ENCODE results near the gene KTN1. TPM values are rescaled to one million over a fixed set of nuclear protein-coding genes. Genes with fewer than 3 reads are reported as not detected.

The KTN1 gene
- total RNA-seq, 2 donors from 2014 or later, result 149 to 264 TPM

- H3K9ac ChIP-seq (ENCODE audit: low read depth in 2 of 2, low read length in 2 of 2), result no peak overlapping the region
- no peaks in the 10 kb centered on the region for H3K9me3 ChIP-seq
- DNase-seq, result no peak
- H3K27me3 ChIP-seq, result no peaks in the 10 kb centered on the region
- no peaks in the 10 kb centered on the region for H3K4me1 ChIP-seq
- no peak overlapping the region for H3K27ac ChIP-seq
- H3K36me3 ChIP-seq, result peaks cover 10% of the 10 kb centered on the region
- TF ChIP-seq, protein P1, sequence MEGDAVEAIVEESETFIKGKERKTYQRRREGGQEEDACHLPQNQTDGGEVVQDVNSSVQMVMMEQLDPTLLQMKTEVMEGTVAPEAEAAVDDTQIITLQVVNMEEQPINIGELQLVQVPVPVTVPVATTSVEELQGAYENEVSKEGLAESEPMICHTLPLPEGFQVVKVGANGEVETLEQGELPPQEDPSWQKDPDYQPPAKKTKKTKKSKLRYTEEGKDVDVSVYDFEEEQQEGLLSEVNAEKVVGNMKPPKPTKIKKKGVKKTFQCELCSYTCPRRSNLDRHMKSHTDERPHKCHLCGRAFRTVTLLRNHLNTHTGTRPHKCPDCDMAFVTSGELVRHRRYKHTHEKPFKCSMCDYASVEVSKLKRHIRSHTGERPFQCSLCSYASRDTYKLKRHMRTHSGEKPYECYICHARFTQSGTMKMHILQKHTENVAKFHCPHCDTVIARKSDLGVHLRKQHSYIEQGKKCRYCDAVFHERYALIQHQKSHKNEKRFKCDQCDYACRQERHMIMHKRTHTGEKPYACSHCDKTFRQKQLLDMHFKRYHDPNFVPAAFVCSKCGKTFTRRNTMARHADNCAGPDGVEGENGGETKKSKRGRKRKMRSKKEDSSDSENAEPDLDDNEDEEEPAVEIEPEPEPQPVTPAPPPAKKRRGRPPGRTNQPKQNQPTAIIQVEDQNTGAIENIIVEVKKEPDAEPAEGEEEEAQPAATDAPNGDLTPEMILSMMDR (IDR thresholded peaks at IDR 0.05), result no peak
- intact Hi-C loops (cut with DNase I), result no loop called here
- no peak overlapping the region for H3K4me3 ChIP-seq
Measured at GRCh38 chr14:55625481-55625880, 45.5 kb downstream of the KTN1 start.

DNA sequence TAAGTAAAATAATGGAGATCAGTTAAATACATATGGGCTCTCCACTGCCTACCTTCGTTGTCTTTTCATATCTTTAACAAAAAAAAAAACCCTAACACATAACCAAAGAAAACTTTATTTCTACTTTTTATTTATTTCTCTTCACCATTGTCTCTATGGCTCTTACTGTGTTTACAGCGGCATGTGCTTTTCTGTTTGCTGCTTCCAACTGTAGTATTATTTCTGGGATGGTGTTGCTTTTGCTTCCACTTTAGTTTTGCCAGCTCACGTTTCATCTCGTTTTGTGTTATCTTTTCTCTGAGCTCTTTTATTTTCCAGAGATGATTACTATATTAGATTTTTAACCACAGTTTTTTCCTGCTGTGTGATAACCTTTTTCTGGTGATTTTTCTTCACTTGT, 46.1 kb downstream of the KTN1 start:
- H3K36me3 ChIP-seq, result peaks cover 8% of the 10 kb centered on the region
- TF ChIP-seq, protein P1 (IDR thresholded peaks at IDR 0.05), result no peak

DNA sequence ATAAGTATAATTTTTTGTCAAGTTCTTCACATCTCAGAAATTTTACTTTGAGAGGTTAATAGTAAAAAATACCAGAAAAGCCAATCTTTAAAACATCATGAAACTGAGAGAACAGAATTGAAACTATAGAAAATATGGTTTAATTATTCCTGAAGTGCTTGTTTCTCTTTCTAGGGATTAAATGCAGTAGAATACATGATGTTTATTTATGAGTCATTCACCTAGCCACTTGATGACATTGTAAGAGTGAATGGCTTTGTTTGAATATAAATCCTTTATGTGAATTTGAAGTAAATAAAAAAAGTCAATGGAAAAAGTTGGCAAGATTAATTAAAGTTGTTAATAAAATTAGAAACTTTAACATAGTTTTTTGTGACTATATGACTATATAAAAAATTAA, 48.4 kb downstream of the KTN1 start:
- H3K27ac ChIP-seq, result no peak overlapping the region
- peaks cover 8% of the 10 kb centered on the region for H3K36me3 ChIP-seq
- DNase-seq, result no peak
- H3K9me3 ChIP-seq, result no peaks in the 10 kb centered on the region
- intact Hi-C loops (cut with DNase I), result no loop called here
- H3K4me1 ChIP-seq, result no peaks in the 10 kb centered on the region
- no peak overlapping the region for H3K4me3 ChIP-seq
- no peak overlapping the region for H3K9ac ChIP-seq (ENCODE audit: low read depth in 2 of 2, low read length in 2 of 2)
- H3K27me3 ChIP-seq, result no peaks in the 10 kb centered on the region
- TF ChIP-seq, protein P1 (IDR thresholded peaks at IDR 0.05), result no peak

More for the DNA sequence above, 46.1 kb downstream of the KTN1 start:
- Histone ChIP-seq H3K4me1 (no peaks in the 10 kb centered on the region), H3K27ac (no peak overlapping the region), H3K9me3 (no peaks in the 10 kb centered on the region), H3K27me3 (no peaks in the 10 kb centered on the region), H3K4me3 (no peak overlapping the region), H3K9ac (ENCODE audit: low read depth in 2 of 2, low read length in 2 of 2) (no peak overlapping the region)
- intact Hi-C loops (cut with DNase I), result no loop called here
- no peak for DNase-seq

DNA sequence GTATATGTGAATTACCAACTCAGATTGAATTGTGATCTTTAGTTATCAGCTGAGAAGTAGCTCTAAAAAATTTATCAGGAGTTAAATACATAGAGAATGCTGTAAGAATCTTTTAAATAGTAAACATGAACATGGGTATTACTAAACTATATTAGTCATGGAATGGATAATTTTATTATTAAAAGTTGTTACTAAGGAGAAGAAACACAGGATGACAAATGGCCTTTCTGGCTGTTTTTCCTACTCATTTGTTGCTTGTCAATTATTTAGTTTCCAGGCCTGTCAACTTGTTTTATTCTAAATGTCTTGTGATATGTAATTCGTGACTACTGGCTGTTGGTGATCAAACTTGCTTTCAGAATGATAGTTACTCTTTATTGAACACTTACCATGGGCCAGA, 58.7 kb downstream of the KTN1 start:
- H3K9me3 ChIP-seq, result no peaks in the 10 kb centered on the region
- no peak overlapping the region for H3K27ac ChIP-seq
- no peak overlapping the region for H3K4me3 ChIP-seq
- H3K27me3 ChIP-seq, result no peaks in the 10 kb centered on the region
- TF ChIP-seq, protein P1 (IDR thresholded peaks at IDR 0.05), result no peak
- peaks cover 8% of the 10 kb centered on the region for H3K36me3 ChIP-seq
- intact Hi-C loops (cut with DNase I), result loop anchor here (5.0 kb wide), 1 partner anchor 34 kb away; no protein-coding TSS in a partner anchor
- no peak overlapping the region for H3K9ac ChIP-seq (ENCODE audit: low read depth in 2 of 2, low read length in 2 of 2)
- no peaks in the 10 kb centered on the region for H3K4me1 ChIP-seq
- DNase-seq, result no peak

DNA sequence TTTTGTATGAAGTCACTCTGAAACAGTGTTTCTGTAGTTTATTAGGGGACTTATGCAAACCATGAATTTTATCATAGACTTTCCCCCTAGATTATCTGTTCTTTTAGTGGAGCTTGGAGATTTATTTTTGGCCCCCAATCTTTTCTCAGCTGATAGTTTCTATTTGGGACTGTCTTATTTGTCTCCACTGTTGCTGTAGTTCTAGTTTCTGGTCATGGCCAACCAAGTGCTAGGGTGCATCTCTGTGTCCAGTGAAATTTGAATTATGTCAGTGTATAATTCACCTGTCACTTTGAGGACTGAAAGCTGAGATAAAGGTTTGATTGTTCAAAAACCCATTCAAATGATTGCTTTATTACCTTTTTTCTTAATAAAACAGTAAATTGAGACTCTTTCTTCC, 61.3 kb downstream of the KTN1 start:
- DNase-seq, result no peak

More for the DNA sequence above, 61.3 kb downstream of the KTN1 start:
- no peaks in the 10 kb centered on the region for H3K4me1 ChIP-seq
- TF ChIP-seq, protein P1 (IDR thresholded peaks at IDR 0.05), result no peak
- no peak overlapping the region for H3K9ac ChIP-seq (ENCODE audit: low read depth in 2 of 2, low read length in 2 of 2)
- no peak overlapping the region for H3K27ac ChIP-seq
- H3K36me3 ChIP-seq, result peaks cover 8% of the 10 kb centered on the region
- H3K9me3 ChIP-seq, result no peaks in the 10 kb centered on the region
- no peaks in the 10 kb centered on the region for H3K27me3 ChIP-seq
- no peak overlapping the region for H3K4me3 ChIP-seq
- intact Hi-C loops (cut with DNase I), result no loop called here

Data from colonic mucosa (tissue), 4 donors.